ENCODE results near the gene MRPL54. TPM values are rescaled to one million over a fixed set of nuclear protein-coding genes. Genes with fewer than 3 reads are reported as not detected.

MRPL54 gene
- total RNA-seq, 2 donors from 2014 or later: 64.6 to 67.7 TPM

DNA sequence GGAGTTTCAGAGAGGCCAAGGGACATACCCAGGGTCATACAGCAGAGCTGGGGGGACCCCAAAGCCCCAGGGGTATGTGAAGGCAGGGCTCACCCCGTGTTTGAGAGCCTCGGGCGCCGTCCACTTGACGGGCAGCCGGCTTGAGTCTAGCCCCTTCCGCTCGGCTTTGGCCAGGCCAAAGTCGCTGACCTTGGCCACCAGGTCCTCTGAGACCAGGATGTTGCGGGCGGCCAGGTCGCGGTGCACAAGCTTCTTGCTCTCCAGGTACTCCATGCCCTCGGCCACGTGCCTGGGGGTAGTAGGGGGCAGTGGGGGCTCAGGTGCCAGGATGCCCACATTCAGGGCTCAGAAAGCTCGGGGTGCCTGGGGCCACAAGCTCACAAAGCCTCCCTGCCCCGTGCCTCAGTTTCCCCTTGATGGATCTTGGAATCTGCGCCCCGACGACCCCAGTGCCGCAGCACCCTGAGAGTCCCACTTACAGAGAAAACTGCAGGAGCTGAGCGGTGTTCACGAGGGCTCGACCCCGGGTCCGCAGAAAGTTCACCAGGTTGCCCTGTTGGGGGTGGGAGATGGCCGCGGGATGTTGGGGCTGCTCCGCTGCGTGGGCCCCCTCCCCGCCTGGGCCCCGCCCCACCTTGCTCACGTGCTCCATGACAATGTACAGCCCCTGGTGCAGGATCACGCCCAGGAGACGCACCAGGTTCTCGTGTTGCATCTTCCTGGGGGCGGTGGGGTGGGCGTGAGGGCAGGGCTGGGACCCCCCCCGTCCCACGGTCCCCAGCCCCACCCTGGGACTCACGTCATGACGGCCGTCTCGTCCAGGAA lies 16.6 kb downstream of the MRPL54 start:
- ATAC-seq (no peak), DNase-seq (no peak)
- intact Hi-C loops (cut with DNase I, micrococcal nuclease): no loop called here

DNA sequence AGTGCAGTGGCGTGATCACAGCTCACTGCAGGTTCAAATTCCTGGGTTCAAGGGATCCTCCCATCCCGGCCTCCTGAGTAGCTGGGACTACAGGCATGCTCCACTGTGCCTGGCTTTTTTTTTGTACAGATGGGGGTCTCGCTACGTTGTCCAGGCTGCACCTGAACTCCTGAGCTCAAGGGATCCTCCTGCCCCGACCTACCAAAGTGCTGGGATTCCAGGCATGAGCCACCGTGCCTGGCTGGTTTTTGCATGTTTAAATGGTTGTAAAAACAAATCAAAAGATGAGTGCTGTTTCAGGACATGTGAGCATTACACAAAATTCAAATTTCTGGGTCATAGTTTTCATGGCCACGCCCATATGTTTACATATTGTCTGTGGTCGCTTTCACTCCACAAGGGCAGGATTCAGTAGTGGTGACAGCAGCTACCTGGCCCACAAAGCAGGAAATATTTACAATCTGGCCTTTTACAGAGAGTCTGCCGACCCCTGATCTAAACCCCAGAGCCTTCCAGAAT lies 18.4 kb downstream of the MRPL54 start:
- ATAC-seq (no peak), DNase-seq (no peak)
- intact Hi-C loops (cut with DNase I, micrococcal nuclease): no loop called here

DNA sequence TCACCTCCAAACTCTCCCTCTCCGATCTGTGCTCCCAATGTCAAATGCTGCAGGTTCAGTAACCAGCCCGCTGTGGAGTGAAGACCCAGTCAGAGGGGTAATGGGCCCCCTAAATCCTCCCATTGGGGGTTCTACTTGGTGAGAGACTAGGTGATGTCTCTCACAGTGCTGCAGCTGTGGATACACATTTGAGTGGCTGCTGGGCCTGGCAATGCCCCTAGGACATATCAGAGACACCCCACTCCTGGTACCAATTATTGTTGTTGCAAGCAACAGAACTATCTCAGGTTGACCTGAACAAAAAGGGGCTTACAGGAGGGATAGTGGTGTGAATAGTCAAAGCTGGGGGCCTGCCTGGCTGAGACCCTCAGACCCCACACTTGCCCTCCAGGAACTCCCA lies 19.1 kb downstream of the MRPL54 start:
- ATAC-seq (no peak), DNase-seq (no peak)
- intact Hi-C loops (cut with DNase I, micrococcal nuclease): no loop called here

DNA sequence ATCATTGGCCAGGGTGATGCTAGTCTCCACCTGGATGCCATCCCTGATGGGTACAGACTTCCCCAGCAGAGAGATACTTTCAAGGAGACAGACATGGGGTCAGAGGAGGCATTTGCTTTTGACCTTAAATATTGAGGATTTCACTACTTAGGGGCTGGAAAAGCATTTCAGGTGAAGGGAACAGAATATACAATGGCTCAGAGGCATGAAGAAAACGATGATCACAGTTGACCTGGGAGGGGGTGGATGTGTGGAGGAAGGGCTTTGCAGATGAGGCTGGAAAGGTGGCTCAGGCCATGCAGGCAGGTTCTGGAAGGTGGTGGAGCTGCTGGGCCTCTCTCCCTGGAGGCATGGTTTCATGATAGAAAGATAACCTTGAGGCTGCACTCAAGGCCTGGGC lies 19.8 kb downstream of the MRPL54 start:
- DNase-seq (no peak), ATAC-seq (no peak)
- intact Hi-C loops (cut with DNase I, micrococcal nuclease): no loop called here

DNA sequence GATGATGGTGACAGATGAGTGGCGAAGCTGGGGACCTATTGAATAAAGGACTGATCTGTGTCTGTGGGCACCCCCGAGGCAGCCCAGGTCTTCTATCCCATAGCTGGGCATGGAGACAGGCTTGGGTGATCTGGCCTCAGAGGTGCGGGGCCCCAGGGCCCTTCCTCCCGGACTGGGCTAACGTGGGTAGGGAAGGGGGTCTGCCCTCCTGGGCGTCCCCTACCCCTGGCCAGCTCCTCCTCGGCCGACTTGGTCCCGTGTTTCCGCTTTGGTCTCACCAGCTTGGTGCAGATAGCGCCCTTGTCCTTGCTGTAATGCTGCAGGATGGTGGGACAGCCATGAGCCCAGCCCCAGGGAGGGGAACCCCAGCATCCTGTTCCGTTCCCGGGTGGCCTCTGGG lies 20.4 kb downstream of the MRPL54 start:
- intact Hi-C loops (cut with DNase I, micrococcal nuclease): no loop called here
- ATAC-seq (no peak), DNase-seq (no peak)

DNA sequence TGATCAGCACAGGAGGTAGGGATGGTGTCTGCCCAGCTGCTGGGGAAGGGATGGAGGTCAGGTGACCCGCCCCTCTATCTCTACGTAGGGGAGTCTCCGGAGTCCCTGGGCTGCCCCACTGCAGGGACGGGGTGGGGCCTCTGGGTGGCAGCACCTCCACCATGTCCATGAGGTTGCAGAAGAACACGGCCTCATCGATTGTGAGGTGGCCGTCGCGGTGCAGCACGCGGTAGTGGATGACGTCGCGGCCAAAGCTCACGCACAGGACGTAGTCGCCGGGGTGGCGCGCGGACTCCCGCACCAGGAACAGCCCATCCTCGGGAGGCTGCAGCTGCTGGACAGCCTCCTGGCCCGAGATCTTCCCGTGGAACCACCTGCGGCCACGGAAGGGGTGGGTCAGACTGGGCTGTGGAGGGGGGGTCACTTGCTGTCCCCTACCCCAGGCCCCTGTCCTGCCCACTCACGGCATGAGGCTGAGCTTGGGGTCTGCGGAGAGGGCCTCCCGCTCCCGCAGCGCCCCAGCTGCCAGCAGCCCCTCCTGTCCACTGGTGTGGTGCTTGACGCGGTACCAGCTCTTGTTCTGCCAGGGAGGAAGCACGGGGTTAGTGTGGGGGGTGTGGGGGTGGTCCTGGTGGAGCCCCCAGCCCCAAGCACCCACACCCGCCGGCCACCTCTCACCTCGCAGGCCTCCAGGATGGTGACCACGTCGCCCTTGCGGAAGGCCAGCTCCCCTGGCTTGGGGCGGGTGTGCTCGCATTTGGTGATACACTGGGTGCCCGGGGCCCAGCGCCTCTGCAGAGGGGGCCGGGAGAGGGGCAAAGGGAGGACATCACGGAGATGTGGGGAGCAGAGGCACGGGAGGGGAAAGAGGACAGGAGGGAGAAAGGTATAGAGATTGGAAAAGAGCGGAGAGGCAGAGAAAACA lies 21.4 kb downstream of the MRPL54 start:
- no peak for DNase-seq
- intact Hi-C loops (cut with DNase I, micrococcal nuclease): no loop called here
- no peak for ATAC-seq

DNA sequence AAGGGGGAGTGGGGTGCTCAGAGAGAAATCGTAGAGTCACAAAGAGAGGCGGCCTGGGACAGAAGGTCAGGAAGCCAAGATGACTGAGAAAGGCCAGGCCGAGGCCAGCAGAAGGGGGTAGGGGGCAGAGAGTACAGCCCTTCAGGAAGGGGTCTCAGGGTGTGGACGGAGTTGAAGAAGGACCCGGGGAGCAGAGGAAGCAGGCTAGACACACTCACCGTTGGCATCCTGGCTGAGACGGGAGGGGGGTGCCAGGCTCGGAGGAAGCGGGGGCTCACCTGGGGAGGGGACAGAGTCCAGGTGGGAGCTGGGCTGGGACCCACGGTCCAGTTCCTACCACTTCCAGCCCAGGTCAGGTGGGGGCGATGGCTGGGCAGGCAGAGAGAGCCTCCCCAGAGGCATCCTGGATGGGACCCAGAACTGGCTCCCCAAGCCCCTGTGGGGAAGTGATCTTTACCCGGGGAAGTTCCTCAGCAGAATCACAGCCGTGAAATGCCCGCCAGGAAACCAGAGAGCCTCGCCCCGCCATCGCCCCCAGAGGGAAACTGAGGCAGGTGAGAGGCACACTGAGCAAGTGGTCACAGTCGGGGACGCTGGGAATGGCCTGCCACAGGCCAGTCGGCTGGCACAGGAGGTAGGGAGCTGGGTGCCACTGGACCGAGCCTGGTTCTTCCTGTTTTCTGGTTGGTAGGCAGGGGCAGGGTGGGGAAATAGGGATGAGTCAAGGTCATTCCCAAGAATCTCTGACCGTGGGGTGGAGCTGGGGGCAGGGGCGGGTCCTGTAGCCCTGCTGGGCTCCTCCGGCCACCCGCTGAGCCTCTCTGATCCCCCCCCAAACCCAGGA lies 22.3 kb downstream of the MRPL54 start:
- ATAC-seq: no peak
- DNase-seq: no peak
- intact Hi-C loops (cut with DNase I, micrococcal nuclease): no loop called here

DNA sequence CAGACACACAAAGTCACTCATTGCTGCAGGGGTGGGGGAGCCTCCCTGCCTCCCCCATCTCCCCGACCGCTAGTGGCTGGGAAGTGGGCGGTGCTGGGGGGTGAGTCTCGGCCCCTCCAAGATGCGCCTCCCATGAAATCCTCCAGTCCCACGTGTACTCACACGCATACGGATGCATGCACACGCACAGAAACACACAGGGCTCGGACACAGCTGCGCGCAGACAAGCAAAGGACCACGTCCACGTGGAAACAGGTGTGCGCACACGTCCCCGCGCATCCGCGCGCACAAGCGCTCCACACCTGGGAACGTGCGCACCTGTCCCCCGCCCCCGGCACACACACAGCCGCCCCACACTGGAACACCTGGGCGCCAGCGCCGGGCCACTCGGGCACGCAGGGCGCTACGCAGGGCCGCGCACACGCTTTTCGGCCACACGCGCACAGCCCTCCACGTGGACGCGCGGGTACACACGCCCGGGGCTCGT lies 23.0 kb downstream of the MRPL54 start:
- DNase-seq: no peak
- ATAC-seq: no peak

DNA sequence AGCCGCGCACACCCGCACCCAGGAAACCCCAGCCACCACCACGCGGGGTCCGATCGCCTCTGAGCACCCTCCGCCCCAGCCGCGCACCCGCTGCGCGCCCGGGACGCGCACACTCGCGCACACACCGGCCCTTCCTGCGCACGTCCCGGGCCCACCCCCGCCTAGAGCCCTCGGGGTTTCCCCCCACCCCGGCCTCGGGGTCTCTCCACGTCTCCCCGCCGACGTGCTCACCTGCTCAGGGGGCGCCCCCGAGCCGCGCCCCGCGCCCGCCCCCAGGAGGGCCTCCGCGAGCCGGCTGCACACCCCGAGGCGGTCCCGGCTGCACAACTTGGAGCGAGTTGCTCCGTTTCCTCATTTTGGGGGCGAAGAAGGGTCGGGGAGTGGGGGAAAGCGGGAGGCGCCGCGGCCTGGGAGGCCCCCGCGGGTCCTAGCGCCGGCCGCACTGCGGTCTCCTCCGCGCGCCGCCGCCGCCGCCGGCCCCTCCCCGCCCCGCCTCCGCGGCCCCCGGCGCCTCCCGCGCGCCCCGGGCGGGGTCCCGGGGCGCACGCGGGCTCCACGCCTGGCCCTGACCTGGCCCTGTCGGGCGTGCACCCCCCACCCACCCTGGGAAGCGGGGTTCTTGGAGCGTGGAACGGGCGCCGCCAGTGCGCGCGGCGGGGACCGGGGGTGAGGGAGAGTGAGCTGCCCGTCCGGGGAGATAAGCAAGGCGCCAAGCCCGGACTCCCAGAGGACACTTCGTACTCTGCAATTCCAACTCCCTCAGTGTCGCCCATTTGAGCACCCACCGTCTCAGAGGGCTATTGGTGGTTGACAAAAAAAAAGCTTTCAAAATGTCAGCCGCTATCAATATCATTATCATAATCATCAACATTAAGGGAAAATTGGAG lies 23.7 kb downstream of the MRPL54 start, which contains the start of gene MATK:
Gene MATK (minus strand): TSS at position 444 of the 887 bp plus-strand sequence. CDS start 1,246 bp downstream, outside the sequence.
- ATAC-seq (no peak), DNase-seq (no peak)

More for the DNA sequence above, 23.0 kb downstream of the MRPL54 start:
- intact Hi-C loops (cut with DNase I, micrococcal nuclease): no loop called here

DNA sequence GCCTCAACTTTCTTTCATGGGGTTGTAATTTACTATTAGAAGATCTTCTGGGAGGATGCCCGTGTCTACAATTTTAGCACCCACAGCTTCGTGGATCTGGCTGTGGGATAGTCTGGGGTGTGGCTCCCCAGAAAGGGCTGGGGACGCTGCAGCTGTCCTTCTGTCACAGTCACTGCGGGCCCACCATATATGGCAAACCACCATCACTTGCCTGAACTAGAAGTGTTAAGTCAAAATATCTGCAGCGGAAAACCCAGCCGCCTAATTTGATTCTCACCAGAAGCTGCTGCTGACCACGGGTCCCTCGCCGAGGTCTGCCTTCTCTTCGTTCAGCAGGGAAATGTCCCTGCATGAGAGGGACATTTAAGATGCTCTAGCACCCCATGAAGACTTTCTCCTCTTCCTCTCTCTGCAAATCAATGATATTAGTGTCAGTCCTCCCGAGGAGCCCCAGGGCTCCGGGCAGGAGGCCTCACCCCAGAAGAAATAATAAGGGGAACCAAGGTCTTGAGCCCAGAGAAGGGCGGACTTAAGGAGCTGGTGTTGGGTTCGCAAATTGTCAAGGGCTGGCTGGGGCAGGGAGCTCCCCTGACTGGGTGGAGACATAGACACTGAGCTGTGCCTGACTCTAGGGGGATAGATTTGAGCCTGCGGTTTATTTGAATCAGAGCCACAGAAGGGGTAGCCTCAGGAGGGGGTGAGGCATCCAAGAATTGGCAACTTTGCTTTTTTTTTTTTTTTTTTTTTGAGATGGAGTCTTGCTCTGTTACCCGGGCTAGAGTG lies 26.7 kb downstream of the MRPL54 start:
- no peak for ATAC-seq
- DNase-seq: no peak
- intact Hi-C loops (cut with DNase I, micrococcal nuclease): no loop called here

More for the DNA sequence above, 23.7 kb downstream of the MRPL54 start, which contains the start of gene MATK:
- intact Hi-C loops (cut with DNase I, micrococcal nuclease): no loop called here

DNA sequence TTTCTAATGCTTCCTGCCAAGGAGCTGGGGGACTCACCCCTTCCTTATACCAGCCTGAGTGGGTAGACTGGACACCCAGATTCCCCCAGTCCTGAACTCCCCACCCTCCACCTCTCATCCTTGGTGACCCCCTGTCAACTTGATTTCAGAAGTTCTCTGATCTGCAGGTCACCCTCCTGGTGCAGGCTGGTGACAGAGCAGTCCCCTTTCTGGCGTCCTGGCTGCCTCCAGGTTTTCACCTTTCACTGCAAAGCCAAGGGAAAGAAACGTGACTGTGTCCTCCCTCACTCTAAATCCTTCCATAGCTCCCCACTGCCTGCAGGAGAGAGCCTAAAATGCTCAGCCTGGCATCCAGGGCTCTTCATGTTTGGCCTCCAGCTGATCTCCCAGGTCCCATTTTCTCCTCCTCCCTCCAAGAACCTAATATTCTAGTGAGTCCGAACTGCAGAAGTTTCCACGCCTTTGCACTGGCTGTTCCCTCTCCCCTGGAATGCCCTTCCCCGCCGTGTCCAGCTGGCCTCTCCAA lies 27.8 kb downstream of the MRPL54 start:
- ATAC-seq (no peak), DNase-seq (no peak)
- intact Hi-C loops (cut with DNase I, micrococcal nuclease): no loop called here

DNA sequence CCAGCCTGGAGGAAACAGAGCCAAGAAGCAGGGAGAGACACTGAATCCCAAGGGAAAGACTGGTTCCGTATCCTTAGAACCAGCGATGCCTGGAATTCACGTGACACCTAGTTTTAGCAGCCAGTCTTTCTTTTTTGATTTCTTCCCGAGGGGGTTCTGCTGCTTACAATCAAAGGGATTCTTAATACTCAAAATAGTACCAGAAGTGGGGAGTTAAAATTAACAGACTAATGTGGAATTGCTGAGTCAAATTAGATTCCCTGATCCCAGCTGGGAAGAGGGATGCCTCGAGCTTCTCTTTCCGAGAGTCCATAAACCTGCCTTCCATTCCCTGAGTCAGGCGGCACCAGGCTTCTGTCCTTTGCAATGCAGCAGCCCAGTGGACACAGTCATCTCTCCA lies 28.5 kb downstream of the MRPL54 start:
- ATAC-seq (no peak), DNase-seq (no peak)
- intact Hi-C loops (cut with DNase I, micrococcal nuclease): no loop called here

DNA sequence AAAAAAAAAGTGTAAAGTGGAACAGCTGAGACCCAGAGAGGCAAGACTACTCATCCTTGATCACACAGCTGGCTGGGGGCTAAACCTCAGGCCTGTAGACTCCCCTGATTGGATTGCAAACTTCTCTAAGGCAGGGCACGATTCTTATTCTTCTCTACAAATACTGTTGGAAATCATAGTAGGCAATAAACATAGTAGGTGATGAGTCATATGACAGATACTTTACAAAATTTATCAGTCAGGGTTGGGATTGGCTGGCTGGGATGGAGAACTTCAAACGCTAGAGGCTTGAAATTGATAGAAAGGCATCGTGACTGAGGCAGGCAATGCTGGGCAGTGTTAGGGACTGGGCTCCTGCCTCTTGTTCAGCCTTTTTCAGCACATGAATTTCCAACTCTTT lies 29.6 kb downstream of the MRPL54 start:
- DNase-seq (no peak), ATAC-seq (no peak)
- intact Hi-C loops (cut with DNase I, micrococcal nuclease): no loop called here

DNA sequence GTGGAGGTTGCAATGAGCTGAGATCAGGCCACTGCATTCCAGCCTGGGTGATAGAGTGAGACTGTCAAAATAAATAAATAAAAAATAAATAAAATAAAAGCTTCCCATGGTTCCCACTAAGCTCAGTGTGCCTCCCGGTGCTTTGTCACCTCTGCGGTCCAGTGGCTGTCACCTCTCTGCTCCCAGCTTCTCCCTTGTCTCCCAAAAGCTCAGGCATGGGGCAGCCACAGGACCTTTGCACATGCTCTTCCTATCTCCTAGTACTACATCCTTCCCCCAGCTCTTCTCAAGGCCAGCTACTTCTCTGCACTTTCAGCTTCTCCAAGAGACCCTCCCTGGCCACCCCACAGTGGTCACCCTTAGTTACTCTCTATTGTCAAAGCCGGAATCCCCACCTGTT lies 31.3 kb downstream of the MRPL54 start:
- intact Hi-C loops (cut with DNase I, micrococcal nuclease): no loop called here
- ATAC-seq (no peak), DNase-seq (no peak)

DNA sequence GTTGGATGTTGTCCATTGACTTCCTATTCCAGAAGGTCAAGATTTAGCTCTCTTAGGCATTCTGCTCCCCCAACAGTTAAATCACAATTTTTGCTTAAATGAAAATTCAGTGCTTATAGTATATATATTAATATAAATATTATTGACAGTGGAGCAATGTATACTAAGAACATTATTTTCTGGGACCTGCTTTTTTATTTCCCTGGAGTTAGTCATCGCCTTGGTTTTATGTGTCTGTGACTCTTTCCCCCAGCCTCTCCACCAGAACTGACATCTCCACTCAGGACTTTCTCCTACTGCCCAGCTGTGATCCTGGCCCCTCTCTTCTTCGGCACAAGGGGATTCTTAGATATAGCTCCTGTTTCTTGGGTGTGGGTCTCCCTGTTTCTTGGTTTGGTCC lies 33.9 kb downstream of the MRPL54 start:
- DNase-seq (no peak), ATAC-seq (no peak)
- intact Hi-C loops (cut with DNase I, micrococcal nuclease): no loop called here

DNA sequence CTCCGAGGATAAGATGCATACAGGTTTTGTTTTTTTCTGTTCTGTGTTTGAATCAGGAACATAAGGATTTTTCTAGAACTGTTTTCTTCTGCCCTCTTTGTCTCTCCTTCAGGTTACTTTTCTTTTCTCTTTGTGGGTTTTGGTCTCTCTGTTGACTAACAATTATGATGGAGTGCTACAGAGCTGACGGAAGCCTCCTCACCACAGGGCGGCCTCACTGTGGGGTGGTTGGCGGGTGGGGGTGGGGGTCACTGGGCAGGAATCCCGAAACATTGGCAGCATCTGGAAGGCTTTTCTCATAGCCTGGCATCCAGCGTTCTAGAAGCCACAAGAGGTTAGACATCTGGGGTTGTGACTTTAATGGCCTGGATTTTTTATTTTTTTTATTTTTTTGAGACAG lies 35.7 kb downstream of the MRPL54 start:
- intact Hi-C loops (cut with DNase I, micrococcal nuclease): no loop called here
- ATAC-seq: no peak

DNA sequence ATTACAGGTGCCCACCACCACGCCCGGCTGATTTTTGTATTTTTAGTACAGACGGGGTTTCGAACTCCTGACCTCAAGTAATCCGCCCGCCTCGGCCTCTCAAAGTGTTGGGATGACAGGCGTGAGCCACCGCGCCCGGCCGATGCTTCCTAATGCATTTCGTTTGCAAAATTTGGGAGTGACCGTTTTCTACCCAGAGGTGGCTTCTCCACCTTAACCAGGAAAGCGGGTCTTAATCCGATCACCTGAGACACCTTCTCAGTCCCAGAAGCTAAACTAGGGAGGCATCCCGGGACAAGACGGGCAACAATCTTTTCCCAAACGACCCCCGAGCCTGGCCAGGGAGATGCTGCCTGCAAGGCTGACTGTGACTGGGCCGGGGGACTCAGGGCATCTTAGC lies 38.5 kb downstream of the MRPL54 start:
- no peak for DNase-seq
- intact Hi-C loops (cut with DNase I, micrococcal nuclease): no loop called here
- ATAC-seq: no peak

More for the DNA sequence above, 35.7 kb downstream of the MRPL54 start:
- DNase-seq: no peak

Data from left colon (tissue), 2 donors.